ENCODE measurements around the gene SHROOM2.

The SHROOM2 gene

GRCh38 chrX:9966775-9967408 lies 180.7 kb downstream of the SHROOM2 start, which contains the start of gene CLDN34:
CLDN34 (plus strand) TSS chrX:9967358; CDS start chrX:9967358, 0 bp downstream.
- H3K4me1 ChIP-seq (ENCODE audit: control insufficient read depth, insufficient read depth, low read length): no peaks in the 10 kb centered on the region
- POLR2A ChIA-PET: no interaction called here
- H3K36me3 ChIP-seq (ENCODE audit: control insufficient read depth in 2 of 2, insufficient read depth in 1 of 2, low read length in 2 of 2): no peaks in the 10 kb centered on the region
- H3K4me3 ChIP-seq (ENCODE audit: low read depth, low read length): no peak within 1 kb of the TSS
- TF ChIP-seq OSR2 (tag by site-specific recombination; IDR thresholded peaks at IDR 0.05) (no peak), ZNF280C (tag by site-specific recombination; IDR thresholded peaks at IDR 0.05) (no peak), ZNF513 (tag by site-specific recombination; IDR thresholded peaks at IDR 0.05) (no peak)
- TF ChIP-seq, protein P1, sequence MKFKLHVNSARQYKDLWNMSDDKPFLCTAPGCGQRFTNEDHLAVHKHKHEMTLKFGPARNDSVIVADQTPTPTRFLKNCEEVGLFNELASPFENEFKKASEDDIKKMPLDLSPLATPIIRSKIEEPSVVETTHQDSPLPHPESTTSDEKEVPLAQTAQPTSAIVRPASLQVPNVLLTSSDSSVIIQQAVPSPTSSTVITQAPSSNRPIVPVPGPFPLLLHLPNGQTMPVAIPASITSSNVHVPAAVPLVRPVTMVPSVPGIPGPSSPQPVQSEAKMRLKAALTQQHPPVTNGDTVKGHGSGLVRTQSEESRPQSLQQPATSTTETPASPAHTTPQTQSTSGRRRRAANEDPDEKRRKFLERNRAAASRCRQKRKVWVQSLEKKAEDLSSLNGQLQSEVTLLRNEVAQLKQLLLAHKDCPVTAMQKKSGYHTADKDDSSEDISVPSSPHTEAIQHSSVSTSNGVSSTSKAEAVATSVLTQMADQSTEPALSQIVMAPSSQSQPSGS (tag by site-specific recombination; IDR thresholded peaks at IDR 0.05; ENCODE audit: low read depth): no peak
- TF ChIP-seq, protein P2, sequence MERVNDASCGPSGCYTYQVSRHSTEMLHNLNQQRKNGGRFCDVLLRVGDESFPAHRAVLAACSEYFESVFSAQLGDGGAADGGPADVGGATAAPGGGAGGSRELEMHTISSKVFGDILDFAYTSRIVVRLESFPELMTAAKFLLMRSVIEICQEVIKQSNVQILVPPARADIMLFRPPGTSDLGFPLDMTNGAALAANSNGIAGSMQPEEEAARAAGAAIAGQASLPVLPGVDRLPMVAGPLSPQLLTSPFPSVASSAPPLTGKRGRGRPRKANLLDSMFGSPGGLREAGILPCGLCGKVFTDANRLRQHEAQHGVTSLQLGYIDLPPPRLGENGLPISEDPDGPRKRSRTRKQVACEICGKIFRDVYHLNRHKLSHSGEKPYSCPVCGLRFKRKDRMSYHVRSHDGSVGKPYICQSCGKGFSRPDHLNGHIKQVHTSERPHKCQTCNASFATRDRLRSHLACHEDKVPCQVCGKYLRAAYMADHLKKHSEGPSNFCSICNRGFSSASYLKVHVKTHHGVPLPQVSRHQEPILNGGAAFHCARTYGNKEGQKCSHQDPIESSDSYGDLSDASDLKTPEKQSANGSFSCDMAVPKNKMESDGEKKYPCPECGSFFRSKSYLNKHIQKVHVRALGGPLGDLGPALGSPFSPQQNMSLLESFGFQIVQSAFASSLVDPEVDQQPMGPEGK (tag by site-specific recombination; IDR thresholded peaks at IDR 0.05): no peak
- CTCF ChIA-PET: interaction anchor here (0.6 to 0.8 kb wide), 2 partner anchors 25 to 84 kb away, joined by 3 read pairs; no protein-coding TSS in a partner anchor
- no peak within 1 kb of the TSS for H3K27ac ChIP-seq (ENCODE audit: extremely low read depth, low read depth, low read length)
- no peaks in the 10 kb centered on the region for H3K9me3 ChIP-seq (ENCODE audit: control insufficient read depth, insufficient read depth, low read depth, low read length)

- no peaks in the 10 kb centered on the region for H3K4me1 ChIP-seq (ENCODE audit: control insufficient read depth, insufficient read depth, low read length)
- ChIA-PET CTCF (interaction anchor here (0.5 kb wide), 1 partner anchor 249 kb away, joined by 3 read pairs; no protein-coding TSS in a partner anchor), POLR2A (no interaction called here)
- H3K9me3 ChIP-seq (ENCODE audit: control insufficient read depth, insufficient read depth, low read depth, low read length): no peaks in the 10 kb centered on the region
- H3K4me3 ChIP-seq (ENCODE audit: low read depth, low read length): no peak overlapping the region
- no peak overlapping the region for H3K27ac ChIP-seq (ENCODE audit: extremely low read depth, low read depth, low read length)
- no peaks in the 10 kb centered on the region for H3K36me3 ChIP-seq (ENCODE audit: control insufficient read depth in 2 of 2, insufficient read depth in 1 of 2, low read length in 2 of 2)
- TF ChIP-seq TRIM28 (IDR thresholded peaks at IDR 0.05; ENCODE audit: borderline replicate concordance, low read length) (no peak), ZNF704 (tag by site-specific recombination; IDR thresholded peaks at IDR 0.05) (no peak), ZNF768 (tag by site-specific recombination; IDR thresholded peaks at IDR 0.05) (no peak), GLIS1 (tag by site-specific recombination; IDR thresholded peaks at IDR 0.05) (no peak), ZNF624 (tag by site-specific recombination; IDR thresholded peaks at IDR 0.05) (no peak), ZNF513 (tag by site-specific recombination; IDR thresholded peaks at IDR 0.05) (no peak), ZIC2 (tag by site-specific recombination; IDR thresholded peaks at IDR 0.05) (no peak)
- TF ChIP-seq, protein P3, sequence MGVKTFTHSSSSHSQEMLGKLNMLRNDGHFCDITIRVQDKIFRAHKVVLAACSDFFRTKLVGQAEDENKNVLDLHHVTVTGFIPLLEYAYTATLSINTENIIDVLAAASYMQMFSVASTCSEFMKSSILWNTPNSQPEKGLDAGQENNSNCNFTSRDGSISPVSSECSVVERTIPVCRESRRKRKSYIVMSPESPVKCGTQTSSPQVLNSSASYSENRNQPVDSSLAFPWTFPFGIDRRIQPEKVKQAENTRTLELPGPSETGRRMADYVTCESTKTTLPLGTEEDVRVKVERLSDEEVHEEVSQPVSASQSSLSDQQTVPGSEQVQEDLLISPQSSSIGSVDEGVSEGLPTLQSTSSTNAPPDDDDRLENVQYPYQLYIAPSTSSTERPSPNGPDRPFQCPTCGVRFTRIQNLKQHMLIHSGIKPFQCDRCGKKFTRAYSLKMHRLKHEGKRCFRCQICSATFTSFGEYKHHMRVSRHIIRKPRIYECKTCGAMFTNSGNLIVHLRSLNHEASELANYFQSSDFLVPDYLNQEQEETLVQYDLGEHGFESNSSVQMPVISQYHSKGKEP (tag by site-specific recombination; IDR thresholded peaks at IDR 0.05): no peak
- TF ChIP-seq, protein P4, sequence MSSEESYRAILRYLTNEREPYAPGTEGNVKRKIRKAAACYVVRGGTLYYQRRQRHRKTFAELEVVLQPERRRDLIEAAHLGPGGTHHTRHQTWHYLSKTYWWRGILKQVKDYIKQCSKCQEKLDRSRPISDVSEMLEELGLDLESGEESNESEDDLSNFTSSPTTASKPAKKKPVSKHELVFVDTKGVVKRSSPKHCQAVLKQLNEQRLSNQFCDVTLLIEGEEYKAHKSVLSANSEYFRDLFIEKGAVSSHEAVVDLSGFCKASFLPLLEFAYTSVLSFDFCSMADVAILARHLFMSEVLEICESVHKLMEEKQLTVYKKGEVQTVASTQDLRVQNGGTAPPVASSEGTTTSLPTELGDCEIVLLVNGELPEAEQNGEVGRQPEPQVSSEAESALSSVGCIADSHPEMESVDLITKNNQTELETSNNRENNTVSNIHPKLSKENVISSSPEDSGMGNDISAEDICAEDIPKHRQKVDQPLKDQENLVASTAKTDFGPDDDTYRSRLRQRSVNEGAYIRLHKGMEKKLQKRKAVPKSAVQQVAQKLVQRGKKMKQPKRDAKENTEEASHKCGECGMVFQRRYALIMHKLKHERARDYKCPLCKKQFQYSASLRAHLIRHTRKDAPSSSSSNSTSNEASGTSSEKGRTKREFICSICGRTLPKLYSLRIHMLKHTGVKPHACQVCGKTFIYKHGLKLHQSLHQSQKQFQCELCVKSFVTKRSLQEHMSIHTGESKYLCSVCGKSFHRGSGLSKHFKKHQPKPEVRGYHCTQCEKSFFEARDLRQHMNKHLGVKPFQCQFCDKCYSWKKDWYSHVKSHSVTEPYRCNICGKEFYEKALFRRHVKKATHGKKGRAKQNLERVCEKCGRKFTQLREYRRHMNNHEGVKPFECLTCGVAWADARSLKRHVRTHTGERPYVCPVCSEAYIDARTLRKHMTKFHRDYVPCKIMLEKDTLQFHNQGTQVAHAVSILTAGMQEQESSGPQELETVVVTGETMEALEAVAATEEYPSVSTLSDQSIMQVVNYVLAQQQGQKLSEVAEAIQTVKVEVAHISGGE (tag by site-specific recombination; conservative IDR thresholded peaks at IDR 0.05; ENCODE audit: low read depth): no peak
- TF ChIP-seq, protein P5, sequence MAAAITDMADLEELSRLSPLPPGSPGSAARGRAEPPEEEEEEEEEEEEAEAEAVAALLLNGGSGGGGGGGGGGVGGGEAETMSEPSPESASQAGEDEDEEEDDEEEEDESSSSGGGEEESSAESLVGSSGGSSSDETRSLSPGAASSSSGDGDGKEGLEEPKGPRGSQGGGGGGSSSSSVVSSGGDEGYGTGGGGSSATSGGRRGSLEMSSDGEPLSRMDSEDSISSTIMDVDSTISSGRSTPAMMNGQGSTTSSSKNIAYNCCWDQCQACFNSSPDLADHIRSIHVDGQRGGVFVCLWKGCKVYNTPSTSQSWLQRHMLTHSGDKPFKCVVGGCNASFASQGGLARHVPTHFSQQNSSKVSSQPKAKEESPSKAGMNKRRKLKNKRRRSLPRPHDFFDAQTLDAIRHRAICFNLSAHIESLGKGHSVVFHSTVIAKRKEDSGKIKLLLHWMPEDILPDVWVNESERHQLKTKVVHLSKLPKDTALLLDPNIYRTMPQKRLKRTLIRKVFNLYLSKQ (tag by site-specific recombination; IDR thresholded peaks at IDR 0.05; ENCODE audit: borderline replicate concordance): no peak
These were observed 191.4 kb downstream of the SHROOM2 start for GRCh38 chrX:9977635-9978034.

Data from HEK293 (cell line).